SH-SY5Y (cell line): Measurements from ENCODE around the gene TDRD3.

ENCODE experiments used
- GATA2 ChIP-seq: IDR thresholded peaks from 2 replicates; pipeline ENCODE4 v1.6.1; 2011; ENCODE audit warnings: mild to moderate bottlenecking, low read depth, low read length
- GATA3 ChIP-seq: IDR thresholded peaks from 2 replicates; pipeline ENCODE4 v1.6.1; 2011; ENCODE audit warnings: low read depth, mild to moderate bottlenecking, low read length, moderate library complexity

DNA sequence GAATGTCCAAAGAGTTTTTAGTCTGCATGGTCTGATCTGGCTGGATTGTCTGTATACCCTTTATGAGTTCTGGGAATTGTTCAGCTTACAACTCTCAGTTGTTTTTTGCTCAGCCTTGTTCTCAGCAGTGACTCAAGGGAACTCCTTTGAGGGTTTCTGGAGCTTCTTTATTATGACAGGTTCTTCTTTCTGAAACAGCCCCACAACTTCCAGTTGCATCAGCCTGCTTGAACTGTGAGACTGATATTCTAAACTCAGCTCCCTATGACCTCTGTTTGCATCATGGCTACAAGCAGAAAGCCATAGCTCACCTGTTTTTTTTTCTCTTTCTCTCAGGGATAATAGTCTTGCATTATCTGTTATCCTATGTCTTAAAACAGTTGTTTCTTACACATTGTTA, 85.0 kb downstream of the TDRD3 start:
- TF ChIP-seq GATA2 (no peak), GATA3 (no peak)
